GM10266 (cell line): ENCODE results near the gene ERGIC1.

Experiments
- DNase-seq: peaks from one replicate; pipeline ENCODE4 v3.0.0; 2012; ENCODE audit errors: extremely low spot score
- CTCF ChIP-seq: IDR thresholded peaks from 2 replicates; pipeline ENCODE4 v1.5.1; 2012; ENCODE audit warnings: mild to moderate bottlenecking, low read depth; ENCODE audit not compliant: control insufficient read depth, insufficient read depth; ENCODE audit errors: missing control alignments

The ERGIC1 gene

DNA sequence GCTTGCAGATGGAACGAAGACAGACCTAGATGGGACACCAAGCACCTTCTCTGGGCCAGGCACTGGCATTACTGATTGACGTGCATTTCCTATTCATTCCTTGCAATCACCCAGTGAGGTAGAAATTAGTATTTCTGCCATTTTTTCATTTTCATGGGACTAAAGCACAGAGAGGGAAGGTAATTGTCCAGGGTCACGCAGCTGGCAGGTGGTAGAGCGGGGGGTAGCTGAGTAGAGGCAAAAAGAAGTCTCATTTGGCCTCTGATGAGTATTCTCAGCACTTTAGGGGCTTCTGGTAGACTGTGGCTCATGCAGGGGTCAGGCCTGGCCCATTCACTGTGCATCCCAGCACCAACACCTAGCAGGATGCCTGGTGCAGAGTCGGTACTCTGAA, 43.6 kb upstream of the ERGIC1 start:
- DNase-seq, result no peak

DNA sequence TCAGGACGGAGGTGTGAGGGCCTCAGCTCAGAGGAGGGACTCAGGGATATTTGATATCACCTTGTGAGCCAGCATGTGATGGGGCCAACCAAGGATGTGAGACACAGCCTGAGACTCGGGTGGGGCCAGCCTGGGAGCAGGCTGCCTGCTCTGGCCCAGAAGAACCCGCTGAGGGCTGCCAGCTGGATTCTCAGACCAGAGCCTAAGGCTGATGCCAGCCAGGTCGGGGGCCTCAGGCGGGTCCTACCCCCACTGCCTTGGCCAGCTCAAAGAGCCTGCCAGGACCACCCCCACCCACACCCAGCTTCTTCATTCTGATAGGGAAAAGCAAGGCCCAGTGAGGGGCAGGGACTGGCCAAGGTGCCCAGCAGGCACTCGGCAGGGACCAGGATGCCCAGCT, 42.8 kb upstream of the ERGIC1 start:
- DNase-seq, result no peak
- no peak for TF ChIP-seq CTCF

More for the DNA sequence above, 43.6 kb upstream of the ERGIC1 start:
- no peak for TF ChIP-seq CTCF

DNA sequence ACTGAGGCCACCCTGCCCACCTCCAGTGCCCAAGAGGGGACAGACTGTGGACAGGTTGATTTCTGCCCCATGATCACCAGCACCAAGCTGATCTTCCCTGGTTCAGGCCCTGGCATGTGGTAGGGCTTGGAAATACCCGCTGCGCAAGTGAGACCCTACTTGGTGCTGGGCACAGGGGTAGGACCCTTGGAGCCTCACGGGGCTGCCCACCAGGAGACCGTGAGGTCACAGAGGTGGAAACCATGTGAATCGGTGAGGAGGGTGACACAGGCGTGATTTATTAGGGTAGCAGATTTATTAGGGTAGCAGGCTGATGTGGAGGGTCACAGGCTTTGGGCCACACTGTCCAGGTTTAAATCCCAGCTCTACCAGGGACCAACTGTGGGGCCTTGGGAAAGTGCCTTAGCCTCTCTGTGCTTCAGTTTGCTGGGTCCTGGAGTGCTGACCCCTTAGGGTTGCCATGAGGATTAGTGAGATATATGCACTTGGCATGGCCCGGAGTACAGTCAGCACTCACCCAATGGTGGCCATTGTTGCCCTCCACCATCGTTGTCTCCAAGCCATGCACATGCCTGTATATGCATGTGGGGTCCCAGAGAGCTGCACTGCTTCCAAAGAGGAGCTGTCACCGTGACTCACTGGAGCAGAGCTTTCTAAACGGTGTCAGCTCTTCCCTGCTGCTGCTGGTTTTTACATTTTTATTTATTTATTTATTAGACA, 42.2 kb upstream of the ERGIC1 start:
- no peak for DNase-seq
- TF ChIP-seq CTCF, result no peak

- TF ChIP-seq CTCF, result no peak
- DNase-seq, result no peak
Measured at GRCh38 chr5:172792701-172793570, 41.1 kb upstream of the ERGIC1 start.

GRCh38 chr5:172793577-172794488, 40.2 kb upstream of the ERGIC1 start:
- TF ChIP-seq CTCF, result no peak
- no peak for DNase-seq

DNA sequence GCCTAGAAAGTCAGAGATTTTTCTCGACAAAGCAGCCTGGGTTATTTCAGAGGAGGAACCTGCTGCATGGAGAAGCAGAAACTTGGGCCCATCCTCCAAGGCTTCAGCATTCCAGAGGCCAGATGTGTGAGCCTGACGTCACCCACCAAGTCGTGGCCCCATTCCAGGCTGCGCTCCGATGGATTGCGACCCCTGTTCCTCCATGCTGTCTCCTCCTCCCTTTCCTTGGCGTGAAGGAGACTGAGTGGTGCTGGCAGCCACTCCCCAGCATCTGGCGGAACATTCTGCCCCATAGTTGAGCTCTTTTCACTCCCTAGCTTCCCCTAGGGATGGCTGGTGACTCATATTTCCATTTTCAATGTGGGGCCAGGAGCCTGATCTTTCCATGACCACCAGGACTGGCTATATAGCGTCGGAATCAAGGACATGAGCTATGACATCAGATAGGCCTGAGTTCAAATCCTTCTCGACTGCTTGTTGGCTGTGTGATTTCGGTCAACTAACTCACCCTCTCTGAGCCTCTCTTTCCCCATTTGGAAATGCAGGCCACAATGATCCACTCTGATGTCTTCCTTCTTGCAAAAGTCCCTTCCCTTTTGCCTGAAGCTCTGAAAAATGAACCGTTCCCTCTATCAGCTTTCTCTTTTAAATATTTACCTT, 38.6 kb upstream of the ERGIC1 start:
- no peak for DNase-seq
- no peak for TF ChIP-seq CTCF
